Tibial nerve (tissue), 4 donors: Measurements from ENCODE around the gene KCNK3. TPM values are rescaled to one million over a fixed set of nuclear protein-coding genes. Genes with fewer than 3 reads are reported as not detected.

ENCODE experiments used
- DNase-seq, 2 donors: peaks; one replicate each; pipeline ENCODE4 v3.0.0-alpha.2; 2019; ENCODE audit warnings: low spot score in 2 of 2
- H3K27ac ChIP-seq, 4 donors: fragments of 200-600 bp; sonication (generic) in 3 of 4; one replicate each; pipeline ENCODE4 v1.5.1; 2017 to 2019; ENCODE audit warnings: mild to moderate bottlenecking in 1 of 4
- H3K27me3 ChIP-seq, 2 donors: fragments of 200-600 bp; sonication (generic) in 1 of 2; one replicate each; pipeline versions ENCODE4 v1.5.1 to v1.6.0; 2017 to 2019
- H3K36me3 ChIP-seq, 3 donors: fragments of 200-600 bp; sonication (generic); one replicate each; pipeline ENCODE4 v1.5.1; 2018 to 2019
- H3K4me1 ChIP-seq, 4 donors: fragments of 200-600 bp; sonication (generic) in 3 of 4; one replicate each; pipeline ENCODE4 v1.5.1; 2017 to 2019
- H3K4me3 ChIP-seq, 4 donors: fragments of 200-600 bp; sonication (generic) in 3 of 4; one replicate each; pipeline ENCODE4 v1.5.1; 2017 to 2019; ENCODE audit warnings: mild to moderate bottlenecking in 1 of 4, moderate library complexity in 1 of 4
- H3K9me3 ChIP-seq, 4 donors: fragments of 200-600 bp; sonication (generic) in 3 of 4; one replicate each; pipeline ENCODE4 v1.5.1; 2017 to 2019
- EP300 ChIP-seq, 2 donors: sonication (generic); formaldehyde crosslinking; IDR thresholded peaks; one replicate each; pipeline ENCODE4 v1.6.1; 2017; ENCODE audit warnings: antibody characterized with exemption in 2 of 2, mild to moderate bottlenecking in 1 of 2
- POLR2A ChIP-seq, 2 donors: fragments of 450-650 bp; IDR thresholded peaks; one replicate each; pipeline ENCODE4 v1.6.1; 2017; ENCODE audit warnings: antibody characterized with exemption in 2 of 2, mild to moderate bottlenecking in 2 of 2, moderate library complexity in 2 of 2
- WGBS, 2 donors: methylation state at CpG; one replicate each; pipeline ENCODE4 v1.1.5; 2018; 5-methylcytosine and 5-hydroxymethylcytosine counted together
- total RNA-seq, 4 donors: library from RNA; depleted of rRNA; stranded (reverse); fragments of >200 nt; gene quantifications; one replicate each; pipeline ENCODE4 v1.1.0, GENCODE V29; 2016
- TF ChIP-seq, protein P1 (sequence below), 5 experiments: fragments of 200-600 bp in 3 of 5; fragments of 450-650 bp in 2 of 5; sonication (generic) in 3 of 5; IDR thresholded peaks; one replicate each; pipeline ENCODE4 v1.5.1; 2016 to 2019; ENCODE audit warnings: antibody characterized with exemption in 5 of 5, mild to moderate bottlenecking in 3 of 5, moderate library complexity in 2 of 5

The KCNK3 gene
- total RNA-seq, 4 donors from 2014 or later, result 0.84 to 6.9 (median 1.7) TPM

DNA sequence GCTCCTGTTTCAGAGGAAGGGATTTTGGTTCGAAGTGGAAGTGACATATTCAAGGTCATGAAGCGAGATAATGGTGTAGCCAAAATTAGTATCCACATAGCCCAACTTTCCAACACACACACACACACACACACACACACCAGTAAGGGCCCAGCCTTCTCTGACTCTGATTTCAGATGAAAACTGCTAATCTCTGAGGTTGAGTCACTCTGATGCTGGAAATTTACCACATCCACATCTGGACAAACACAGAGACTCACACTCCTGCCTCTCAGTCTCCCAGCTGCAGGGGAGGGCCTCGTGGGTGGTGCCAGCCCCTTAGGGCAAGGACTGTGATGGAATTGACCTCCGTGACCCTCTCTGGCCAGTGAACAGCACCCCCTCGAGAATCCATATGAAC, 42.6 kb downstream of the KCNK3 start:
- H3K27ac ChIP-seq, result no peak overlapping the region
- H3K27me3 ChIP-seq, result no peaks in the 10 kb centered on the region
- H3K36me3 ChIP-seq, result no peaks in the 10 kb centered on the region
- H3K4me3 ChIP-seq, result no peak overlapping the region
- H3K9me3 ChIP-seq, result no peaks in the 10 kb centered on the region
- TF ChIP-seq, protein P1, sequence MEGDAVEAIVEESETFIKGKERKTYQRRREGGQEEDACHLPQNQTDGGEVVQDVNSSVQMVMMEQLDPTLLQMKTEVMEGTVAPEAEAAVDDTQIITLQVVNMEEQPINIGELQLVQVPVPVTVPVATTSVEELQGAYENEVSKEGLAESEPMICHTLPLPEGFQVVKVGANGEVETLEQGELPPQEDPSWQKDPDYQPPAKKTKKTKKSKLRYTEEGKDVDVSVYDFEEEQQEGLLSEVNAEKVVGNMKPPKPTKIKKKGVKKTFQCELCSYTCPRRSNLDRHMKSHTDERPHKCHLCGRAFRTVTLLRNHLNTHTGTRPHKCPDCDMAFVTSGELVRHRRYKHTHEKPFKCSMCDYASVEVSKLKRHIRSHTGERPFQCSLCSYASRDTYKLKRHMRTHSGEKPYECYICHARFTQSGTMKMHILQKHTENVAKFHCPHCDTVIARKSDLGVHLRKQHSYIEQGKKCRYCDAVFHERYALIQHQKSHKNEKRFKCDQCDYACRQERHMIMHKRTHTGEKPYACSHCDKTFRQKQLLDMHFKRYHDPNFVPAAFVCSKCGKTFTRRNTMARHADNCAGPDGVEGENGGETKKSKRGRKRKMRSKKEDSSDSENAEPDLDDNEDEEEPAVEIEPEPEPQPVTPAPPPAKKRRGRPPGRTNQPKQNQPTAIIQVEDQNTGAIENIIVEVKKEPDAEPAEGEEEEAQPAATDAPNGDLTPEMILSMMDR (IDR thresholded peaks at IDR 0.05), result no peak
- no peak for TF ChIP-seq EP300 (IDR thresholded peaks at IDR 0.05)
- no peak for TF ChIP-seq POLR2A (IDR thresholded peaks at IDR 0.05)
- WGBS, 2 donors, result 46 to 56% methylated on average over 4 to 5 of the region's 5 CpGs
- no peak for DNase-seq
- peaks cover 0 to 9% (median 6%) of the 10 kb centered on the region in 4 donors for H3K4me1 ChIP-seq

GRCh38 chr2:26735883-26736588, 43.5 kb downstream of the KCNK3 start:
- TF ChIP-seq, protein P1 (IDR thresholded peaks at IDR 0.05), result no peak
- TF ChIP-seq EP300 (IDR thresholded peaks at IDR 0.05) (no peak), POLR2A (IDR thresholded peaks at IDR 0.05) (no peak)
- no peak for DNase-seq
- Histone ChIP-seq H3K36me3 (no peaks in the 10 kb centered on the region), H3K27ac (no peak overlapping the region), H3K4me3 (no peak overlapping the region), H3K4me1 (peaks cover 0 to 9% (median 6%) of the 10 kb centered on the region in 4 donors), H3K9me3 (no peaks in the 10 kb centered on the region), H3K27me3 (no peaks in the 10 kb centered on the region)
- 30 to 39% methylated on average over 8 of the region's 8 CpGs for WGBS, 2 donors

GRCh38 chr2:26737221-26737620, 44.7 kb downstream of the KCNK3 start:
- H3K27ac ChIP-seq, result no peak overlapping the region
- H3K4me3 ChIP-seq, result no peak overlapping the region
- no peaks in the 10 kb centered on the region for H3K36me3 ChIP-seq
- WGBS, 2 donors, result 88 to 90% methylated on average over 4 of the region's 4 CpGs
- DNase-seq, result no peak
- no peaks in the 10 kb centered on the region for H3K9me3 ChIP-seq
- TF ChIP-seq, protein P1 (IDR thresholded peaks at IDR 0.05), result no peak
- TF ChIP-seq POLR2A (IDR thresholded peaks at IDR 0.05) (no peak), EP300 (IDR thresholded peaks at IDR 0.05) (no peak)
- peaks cover 0 to 9% (median 6%) of the 10 kb centered on the region in 4 donors for H3K4me1 ChIP-seq
- no peaks in the 10 kb centered on the region for H3K27me3 ChIP-seq

- H3K27ac ChIP-seq, result no peak overlapping the region
- no peaks in the 10 kb centered on the region for H3K27me3 ChIP-seq
- WGBS, 2 donors, result 86 to 87% methylated on average over 4 of the region's 4 CpGs
- no peak overlapping the region for H3K4me3 ChIP-seq
- H3K4me1 ChIP-seq, result peaks cover 0 to 9% (median 6%) of the 10 kb centered on the region in 4 donors
- no peaks in the 10 kb centered on the region for H3K9me3 ChIP-seq
- H3K36me3 ChIP-seq, result no peaks in the 10 kb centered on the region
- no peak for DNase-seq
- TF ChIP-seq POLR2A (IDR thresholded peaks at IDR 0.05) (no peak), EP300 (IDR thresholded peaks at IDR 0.05) (no peak)
- TF ChIP-seq, protein P1 (IDR thresholded peaks at IDR 0.05), result no peak
Measured at GRCh38 chr2:26738481-26738880, 46.0 kb downstream of the KCNK3 start.

DNA sequence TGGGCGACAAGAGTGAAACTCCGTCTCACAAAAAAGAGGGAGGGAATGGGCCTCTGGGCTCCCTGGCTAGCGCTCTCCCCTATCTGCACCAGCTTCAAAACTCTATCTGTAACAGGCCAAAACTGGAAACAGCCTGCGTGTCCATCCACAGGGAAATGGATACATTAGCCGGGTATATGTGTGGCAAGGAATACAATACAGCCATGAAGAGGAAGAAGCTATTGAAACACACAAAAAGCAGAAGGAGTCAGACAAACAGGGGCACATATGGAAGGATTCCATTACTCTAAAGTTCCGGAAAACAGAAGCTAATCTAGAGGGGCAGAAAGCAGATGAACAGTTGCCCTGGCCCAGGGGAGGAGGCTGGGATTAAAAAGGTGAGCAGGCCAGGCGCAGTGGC, 47.0 kb downstream of the KCNK3 start:
- Histone ChIP-seq H3K27ac (no peak overlapping the region), H3K4me1 (peaks cover 0 to 9% (median 6%) of the 10 kb centered on the region in 4 donors), H3K9me3 (no peaks in the 10 kb centered on the region), H3K27me3 (no peaks in the 10 kb centered on the region), H3K36me3 (no peaks in the 10 kb centered on the region), H3K4me3 (no peak overlapping the region)
- DNase-seq, result no peak
- WGBS, 2 donors, result 90 to 93% methylated on average over 7 of the region's 7 CpGs
- TF ChIP-seq EP300 (IDR thresholded peaks at IDR 0.05) (no peak), POLR2A (IDR thresholded peaks at IDR 0.05) (no peak)
- TF ChIP-seq, protein P1 (IDR thresholded peaks at IDR 0.05), result no peak
